ENCODE data around the gene ERC2.

GRCh38 chr3:55682461-55682860, 785.8 kb downstream of the ERC2 start:
- no peak for TF ChIP-seq POLR2A (IDR thresholded peaks at IDR 0.05)
- TF ChIP-seq CTCF (IDR thresholded peaks at IDR 0.05) = no peak
- no peak for TF ChIP-seq EP300 (IDR thresholded peaks at IDR 0.05)

Data from ovary (tissue), 3 donors.